ENCODE measurements around the gene CERS2.

DNA sequence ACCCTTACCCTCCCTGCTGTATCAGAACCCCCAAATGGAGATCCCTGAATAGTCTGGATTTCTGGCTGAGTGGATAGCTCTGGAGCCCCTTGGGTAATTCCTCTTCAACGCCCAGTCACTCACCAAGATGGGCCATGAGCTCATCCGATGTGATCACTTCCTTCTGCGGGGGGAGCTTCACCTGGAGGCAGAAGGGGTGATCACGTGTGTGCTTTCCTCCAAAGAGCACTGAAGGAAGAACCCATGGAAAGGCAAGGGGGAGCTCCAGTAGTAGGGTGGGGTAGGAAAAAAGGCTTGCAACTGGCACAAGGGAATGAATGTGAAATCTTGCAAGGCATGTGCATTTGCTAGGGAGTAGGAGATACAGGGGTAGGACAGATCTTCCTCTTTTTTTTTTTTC is 27.0 kb upstream of the CERS2 start:
- TF ChIP-seq, protein P1, sequence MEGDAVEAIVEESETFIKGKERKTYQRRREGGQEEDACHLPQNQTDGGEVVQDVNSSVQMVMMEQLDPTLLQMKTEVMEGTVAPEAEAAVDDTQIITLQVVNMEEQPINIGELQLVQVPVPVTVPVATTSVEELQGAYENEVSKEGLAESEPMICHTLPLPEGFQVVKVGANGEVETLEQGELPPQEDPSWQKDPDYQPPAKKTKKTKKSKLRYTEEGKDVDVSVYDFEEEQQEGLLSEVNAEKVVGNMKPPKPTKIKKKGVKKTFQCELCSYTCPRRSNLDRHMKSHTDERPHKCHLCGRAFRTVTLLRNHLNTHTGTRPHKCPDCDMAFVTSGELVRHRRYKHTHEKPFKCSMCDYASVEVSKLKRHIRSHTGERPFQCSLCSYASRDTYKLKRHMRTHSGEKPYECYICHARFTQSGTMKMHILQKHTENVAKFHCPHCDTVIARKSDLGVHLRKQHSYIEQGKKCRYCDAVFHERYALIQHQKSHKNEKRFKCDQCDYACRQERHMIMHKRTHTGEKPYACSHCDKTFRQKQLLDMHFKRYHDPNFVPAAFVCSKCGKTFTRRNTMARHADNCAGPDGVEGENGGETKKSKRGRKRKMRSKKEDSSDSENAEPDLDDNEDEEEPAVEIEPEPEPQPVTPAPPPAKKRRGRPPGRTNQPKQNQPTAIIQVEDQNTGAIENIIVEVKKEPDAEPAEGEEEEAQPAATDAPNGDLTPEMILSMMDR (conservative IDR thresholded peaks at IDR 0.05; ENCODE audit: low read length) = no peak
- TF ChIP-seq EZH2phosphoT487 (IDR thresholded peaks at IDR 0.05; ENCODE audit: borderline replicate concordance, low read depth, low read length) = no peak
